HG03097 (cell line): ENCODE data around the gene GSTK1.

Source experiments
- ATAC-seq: cut with Tn5 transposase; IDR thresholded peaks from one replicate; pipeline ENCODE4 v1.9.1; 2021; ENCODE audit not compliant: unreplicated experiment, low FRiP score

The GSTK1 gene

DNA sequence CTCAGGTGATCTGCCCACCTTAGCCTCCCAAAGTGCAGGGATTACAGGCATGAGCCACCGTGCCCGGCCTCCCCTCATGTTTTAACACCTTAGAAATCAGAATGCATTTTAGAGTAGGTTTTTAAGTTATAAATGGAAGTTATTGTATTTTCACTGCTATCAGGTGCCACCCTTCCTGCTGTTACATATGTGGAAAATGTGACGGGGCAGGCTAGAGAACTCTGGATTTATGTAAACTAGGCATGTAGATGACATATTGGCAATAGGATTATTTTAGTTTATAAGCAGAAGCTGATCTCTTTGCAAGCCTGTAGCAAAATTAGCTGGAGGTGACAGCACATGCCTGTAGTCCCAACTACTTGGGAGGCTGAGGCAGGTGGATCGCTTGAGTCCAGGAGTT, 27.1 kb downstream of the GSTK1 start:
- no peak for ATAC-seq

GRCh38 chr7:143292876-143293275, 29.6 kb downstream of the GSTK1 start:
- ATAC-seq: no peak

- ATAC-seq: no peak
Measured at GRCh38 chr7:143295870-143296269, 32.6 kb downstream of the GSTK1 start.

DNA sequence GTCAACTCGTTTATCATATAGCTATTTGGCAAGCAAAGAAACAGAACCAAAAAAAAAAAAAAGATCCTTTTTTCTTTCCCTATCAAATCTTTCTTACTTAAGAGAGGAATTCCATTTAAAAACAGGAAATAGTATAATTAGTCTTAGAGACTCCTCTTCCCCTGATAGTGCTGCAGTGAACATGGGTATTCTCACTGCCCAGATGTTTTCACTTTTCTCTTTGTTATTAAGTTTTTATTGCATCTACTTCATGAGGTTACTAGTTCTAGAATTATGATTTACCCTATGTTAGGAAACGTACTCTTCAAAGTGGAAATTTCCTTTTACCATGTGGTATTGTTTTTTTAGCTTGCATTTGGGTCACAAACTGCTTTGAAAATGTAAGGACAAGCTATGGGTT, 33.4 kb downstream of the GSTK1 start:
- no peak for ATAC-seq

DNA sequence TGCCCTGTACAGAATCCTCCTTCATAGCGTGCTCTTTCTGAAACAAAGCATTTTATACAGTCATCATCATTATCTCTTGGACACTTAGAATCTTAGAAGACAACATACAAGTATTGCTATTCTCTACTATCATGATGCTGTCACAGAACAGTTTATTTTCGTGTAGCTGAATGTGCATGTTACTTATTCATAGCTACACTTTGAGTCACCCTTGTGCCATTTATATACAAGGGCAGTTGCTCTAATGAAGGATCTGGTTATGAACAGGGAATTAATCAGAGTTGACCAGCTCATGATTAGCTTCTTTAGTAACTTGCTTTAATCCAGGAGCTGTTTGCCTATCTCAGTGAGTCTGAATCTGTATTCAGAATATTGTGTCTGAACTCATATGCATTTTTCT, 36.1 kb downstream of the GSTK1 start:
- ATAC-seq: no peak

- no peak for ATAC-seq
Measured at GRCh38 chr7:143299840-143300239, 36.6 kb downstream of the GSTK1 start.

GRCh38 chr7:143300959-143301935, 38.0 kb downstream of the GSTK1 start:
- ATAC-seq: no peak

GRCh38 chr7:143303733-143304132, 40.5 kb downstream of the GSTK1 start:
- no peak for ATAC-seq

DNA sequence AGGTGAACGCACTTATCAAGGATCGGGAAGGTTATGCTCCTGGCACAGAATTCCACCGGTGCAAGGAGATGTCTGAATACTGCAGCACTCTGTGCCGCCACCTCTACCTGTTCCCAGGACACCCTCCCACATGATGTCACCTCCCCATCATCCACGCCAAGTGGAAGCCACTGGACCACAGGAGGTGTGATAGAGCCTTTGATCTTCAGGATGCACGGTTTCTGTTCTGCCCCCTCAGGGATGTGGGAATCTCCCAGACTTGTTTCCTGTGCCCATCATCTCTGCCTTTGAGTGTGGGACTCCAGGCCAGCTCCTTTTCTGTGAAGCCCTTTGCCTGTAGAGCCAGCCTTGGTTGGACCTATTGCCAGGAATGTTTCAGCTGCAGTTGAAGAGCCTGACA, 41.7 kb downstream of the GSTK1 start:
- ATAC-seq: no peak

- no peak for ATAC-seq
Measured at GRCh38 chr7:143305423-143306070, 42.3 kb downstream of the GSTK1 start.

GRCh38 chr7:143308632-143309031, 45.4 kb downstream of the GSTK1 start:
- ATAC-seq: no peak

DNA sequence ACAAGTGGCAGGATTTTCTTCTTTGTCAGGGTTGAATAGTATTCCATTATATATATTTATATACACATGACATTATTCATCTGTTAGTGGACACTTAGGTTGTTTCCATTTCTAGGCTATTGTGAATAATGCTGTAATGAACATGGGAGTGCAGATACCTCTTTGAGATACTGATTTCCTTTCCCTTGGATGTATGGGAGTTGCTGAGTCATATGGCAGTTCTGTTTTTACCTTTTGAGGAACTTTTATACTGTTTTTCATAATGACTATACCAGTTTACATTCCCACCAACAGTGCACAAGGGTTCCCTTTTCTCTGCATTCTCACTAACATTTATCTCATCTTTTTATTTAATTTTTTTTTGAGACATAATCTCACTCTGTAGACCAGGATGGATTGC, 50.9 kb downstream of the GSTK1 start:
- no peak for ATAC-seq

DNA sequence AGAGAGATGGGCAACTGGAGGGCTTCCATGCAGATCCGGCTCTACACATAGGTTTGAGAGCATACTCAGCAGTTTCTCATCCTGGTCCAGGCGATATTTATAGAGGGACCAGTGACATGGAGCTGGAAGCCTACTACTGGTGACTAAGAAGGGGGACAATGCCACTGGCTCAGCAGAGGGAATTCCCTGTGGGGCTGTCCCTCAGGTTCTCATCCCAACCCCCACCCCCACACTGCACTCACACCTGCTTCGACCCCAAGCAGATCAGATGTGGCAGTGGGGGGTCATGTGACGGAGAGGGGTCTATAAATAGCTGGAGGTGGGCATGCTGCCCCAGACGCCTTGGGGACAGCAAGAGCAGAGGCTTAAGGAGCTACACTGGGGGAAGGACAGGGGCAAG, 52.5 kb downstream of the GSTK1 start, which contains the start of gene CLCN1:
Gene CLCN1, plus strand, starts transcription at position 336 of the 400 bp plus-strand sequence. CDS start 102 bp downstream, outside the sequence.
- ATAC-seq: no peak

DNA sequence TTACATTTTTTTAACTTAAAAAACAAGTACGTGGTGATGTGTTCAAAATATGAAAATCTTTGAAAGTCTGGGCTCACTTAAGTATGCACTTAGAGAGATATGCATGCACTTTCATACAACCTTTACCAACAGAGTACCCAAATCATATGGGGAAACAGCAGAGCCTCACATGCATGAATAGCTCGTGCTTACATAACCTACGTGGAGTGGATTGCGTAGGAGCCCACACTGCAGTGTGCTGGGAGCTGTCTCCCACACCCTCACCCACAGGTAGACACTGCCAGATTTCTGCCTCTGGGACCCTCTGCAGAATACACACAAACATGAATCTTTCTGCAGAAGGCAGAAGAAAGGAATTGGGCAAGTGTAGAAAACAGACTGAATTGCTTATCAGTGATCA, 53.3 kb downstream of the GSTK1 start:
- ATAC-seq: no peak

GRCh38 chr7:143318661-143319060, 55.4 kb downstream of the GSTK1 start:
- no peak for ATAC-seq
